Measurements from ENCODE around the gene TRMT11. TPM values are rescaled to one million over a fixed set of nuclear protein-coding genes. Genes with fewer than 3 reads are reported as not detected.

Gene TRMT11
- total and polyA plus RNA-seq, 9 of the 15 experiments (the other 6 are each of a cell fraction or from before 2014, with no cell fraction given): 38.8 to 88.0 (median 59.8) TPM

DNA sequence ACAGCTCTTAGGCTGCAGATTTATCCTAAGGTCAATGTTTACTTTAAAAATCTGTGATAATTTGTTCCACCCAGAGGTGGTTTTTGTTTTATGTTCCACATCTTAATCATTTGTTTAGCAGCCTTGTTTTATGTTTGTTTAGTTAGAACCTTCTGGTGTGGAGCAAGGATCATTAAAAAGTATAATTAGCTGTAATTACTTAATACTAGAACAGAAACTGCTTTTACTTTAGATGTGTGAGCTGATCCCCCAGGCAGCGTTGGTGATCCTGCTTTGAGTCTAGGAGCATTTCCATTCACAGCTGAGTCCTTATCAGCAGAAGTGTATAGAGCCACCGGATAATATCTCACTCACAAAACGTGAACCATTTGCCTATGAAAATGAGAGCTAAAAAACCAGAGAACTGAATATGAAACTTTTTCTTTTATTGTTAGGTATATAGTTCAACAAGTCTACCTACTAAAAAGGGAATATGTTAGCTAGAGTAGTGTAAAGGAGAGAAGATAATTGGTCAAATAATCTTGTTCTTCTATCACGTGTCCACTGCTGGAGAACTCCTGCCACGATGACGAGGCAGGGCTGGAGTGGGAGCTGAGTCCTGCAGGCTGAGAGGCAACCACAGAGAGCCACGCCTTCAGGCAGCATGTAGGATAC is 78.5 kb downstream of the TRMT11 start (continued):
- TF ChIP-seq, protein P1, sequence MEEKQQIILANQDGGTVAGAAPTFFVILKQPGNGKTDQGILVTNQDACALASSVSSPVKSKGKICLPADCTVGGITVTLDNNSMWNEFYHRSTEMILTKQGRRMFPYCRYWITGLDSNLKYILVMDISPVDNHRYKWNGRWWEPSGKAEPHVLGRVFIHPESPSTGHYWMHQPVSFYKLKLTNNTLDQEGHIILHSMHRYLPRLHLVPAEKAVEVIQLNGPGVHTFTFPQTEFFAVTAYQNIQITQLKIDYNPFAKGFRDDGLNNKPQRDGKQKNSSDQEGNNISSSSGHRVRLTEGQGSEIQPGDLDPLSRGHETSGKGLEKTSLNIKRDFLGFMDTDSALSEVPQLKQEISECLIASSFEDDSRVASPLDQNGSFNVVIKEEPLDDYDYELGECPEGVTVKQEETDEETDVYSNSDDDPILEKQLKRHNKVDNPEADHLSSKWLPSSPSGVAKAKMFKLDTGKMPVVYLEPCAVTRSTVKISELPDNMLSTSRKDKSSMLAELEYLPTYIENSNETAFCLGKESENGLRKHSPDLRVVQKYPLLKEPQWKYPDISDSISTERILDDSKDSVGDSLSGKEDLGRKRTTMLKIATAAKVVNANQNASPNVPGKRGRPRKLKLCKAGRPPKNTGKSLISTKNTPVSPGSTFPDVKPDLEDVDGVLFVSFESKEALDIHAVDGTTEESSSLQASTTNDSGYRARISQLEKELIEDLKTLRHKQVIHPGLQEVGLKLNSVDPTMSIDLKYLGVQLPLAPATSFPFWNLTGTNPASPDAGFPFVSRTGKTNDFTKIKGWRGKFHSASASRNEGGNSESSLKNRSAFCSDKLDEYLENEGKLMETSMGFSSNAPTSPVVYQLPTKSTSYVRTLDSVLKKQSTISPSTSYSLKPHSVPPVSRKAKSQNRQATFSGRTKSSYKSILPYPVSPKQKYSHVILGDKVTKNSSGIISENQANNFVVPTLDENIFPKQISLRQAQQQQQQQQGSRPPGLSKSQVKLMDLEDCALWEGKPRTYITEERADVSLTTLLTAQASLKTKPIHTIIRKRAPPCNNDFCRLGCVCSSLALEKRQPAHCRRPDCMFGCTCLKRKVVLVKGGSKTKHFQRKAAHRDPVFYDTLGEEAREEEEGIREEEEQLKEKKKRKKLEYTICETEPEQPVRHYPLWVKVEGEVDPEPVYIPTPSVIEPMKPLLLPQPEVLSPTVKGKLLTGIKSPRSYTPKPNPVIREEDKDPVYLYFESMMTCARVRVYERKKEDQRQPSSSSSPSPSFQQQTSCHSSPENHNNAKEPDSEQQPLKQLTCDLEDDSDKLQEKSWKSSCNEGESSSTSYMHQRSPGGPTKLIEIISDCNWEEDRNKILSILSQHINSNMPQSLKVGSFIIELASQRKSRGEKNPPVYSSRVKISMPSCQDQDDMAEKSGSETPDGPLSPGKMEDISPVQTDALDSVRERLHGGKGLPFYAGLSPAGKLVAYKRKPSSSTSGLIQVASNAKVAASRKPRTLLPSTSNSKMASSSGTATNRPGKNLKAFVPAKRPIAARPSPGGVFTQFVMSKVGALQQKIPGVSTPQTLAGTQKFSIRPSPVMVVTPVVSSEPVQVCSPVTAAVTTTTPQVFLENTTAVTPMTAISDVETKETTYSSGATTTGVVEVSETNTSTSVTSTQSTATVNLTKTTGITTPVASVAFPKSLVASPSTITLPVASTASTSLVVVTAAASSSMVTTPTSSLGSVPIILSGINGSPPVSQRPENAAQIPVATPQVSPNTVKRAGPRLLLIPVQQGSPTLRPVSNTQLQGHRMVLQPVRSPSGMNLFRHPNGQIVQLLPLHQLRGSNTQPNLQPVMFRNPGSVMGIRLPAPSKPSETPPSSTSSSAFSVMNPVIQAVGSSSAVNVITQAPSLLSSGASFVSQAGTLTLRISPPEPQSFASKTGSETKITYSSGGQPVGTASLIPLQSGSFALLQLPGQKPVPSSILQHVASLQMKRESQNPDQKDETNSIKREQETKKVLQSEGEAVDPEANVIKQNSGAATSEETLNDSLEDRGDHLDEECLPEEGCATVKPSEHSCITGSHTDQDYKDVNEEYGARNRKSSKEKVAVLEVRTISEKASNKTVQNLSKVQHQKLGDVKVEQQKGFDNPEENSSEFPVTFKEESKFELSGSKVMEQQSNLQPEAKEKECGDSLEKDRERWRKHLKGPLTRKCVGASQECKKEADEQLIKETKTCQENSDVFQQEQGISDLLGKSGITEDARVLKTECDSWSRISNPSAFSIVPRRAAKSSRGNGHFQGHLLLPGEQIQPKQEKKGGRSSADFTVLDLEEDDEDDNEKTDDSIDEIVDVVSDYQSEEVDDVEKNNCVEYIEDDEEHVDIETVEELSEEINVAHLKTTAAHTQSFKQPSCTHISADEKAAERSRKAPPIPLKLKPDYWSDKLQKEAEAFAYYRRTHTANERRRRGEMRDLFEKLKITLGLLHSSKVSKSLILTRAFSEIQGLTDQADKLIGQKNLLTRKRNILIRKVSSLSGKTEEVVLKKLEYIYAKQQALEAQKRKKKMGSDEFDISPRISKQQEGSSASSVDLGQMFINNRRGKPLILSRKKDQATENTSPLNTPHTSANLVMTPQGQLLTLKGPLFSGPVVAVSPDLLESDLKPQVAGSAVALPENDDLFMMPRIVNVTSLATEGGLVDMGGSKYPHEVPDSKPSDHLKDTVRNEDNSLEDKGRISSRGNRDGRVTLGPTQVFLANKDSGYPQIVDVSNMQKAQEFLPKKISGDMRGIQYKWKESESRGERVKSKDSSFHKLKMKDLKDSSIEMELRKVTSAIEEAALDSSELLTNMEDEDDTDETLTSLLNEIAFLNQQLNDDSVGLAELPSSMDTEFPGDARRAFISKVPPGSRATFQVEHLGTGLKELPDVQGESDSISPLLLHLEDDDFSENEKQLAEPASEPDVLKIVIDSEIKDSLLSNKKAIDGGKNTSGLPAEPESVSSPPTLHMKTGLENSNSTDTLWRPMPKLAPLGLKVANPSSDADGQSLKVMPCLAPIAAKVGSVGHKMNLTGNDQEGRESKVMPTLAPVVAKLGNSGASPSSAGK (IDR thresholded peaks at IDR 0.05): peak; percentile 79
- TF ChIP-seq, protein P2, sequence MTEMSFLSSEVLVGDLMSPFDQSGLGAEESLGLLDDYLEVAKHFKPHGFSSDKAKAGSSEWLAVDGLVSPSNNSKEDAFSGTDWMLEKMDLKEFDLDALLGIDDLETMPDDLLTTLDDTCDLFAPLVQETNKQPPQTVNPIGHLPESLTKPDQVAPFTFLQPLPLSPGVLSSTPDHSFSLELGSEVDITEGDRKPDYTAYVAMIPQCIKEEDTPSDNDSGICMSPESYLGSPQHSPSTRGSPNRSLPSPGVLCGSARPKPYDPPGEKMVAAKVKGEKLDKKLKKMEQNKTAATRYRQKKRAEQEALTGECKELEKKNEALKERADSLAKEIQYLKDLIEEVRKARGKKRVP (CRISPR knock-in tag; IDR thresholded peaks at IDR 0.05): no peak
- TF ChIP-seq RBFOX2 (IDR thresholded peaks at IDR 0.05; ENCODE audit: low read depth, low read length) (no peak), ZSCAN29 (IDR thresholded peaks at IDR 0.05) (no peak), C11orf30 (IDR thresholded peaks at IDR 0.05; ENCODE audit: low read depth) (peak; percentile 54; the same call in 1 of the 2 replicates), SMARCC2 (IDR thresholded peaks at IDR 0.05; ENCODE audit: low read depth) (0 out of 2 replicates have a peak, but pooled peaks have one; percentile 19), NFYB (IDR thresholded peaks at IDR 0.05; ENCODE audit: extremely low read depth, insufficient read length) (no peak)
- TF ChIP-seq, protein P3, sequence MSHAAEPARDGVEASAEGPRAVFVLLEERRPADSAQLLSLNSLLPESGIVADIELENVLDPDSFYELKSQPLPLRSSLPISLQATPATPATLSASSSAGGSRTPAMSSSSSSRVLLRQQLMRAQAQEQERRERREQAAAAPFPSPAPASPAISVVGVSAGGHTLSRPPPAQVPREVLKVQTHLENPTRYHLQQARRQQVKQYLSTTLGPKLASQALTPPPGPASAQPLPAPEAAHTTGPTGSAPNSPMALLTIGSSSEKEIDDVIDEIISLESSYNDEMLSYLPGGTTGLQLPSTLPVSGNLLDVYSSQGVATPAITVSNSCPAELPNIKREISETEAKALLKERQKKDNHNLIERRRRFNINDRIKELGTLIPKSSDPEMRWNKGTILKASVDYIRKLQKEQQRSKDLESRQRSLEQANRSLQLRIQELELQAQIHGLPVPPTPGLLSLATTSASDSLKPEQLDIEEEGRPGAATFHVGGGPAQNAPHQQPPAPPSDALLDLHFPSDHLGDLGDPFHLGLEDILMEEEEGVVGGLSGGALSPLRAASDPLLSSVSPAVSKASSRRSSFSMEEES (CRISPR knock-in tag; IDR thresholded peaks at IDR 0.05): peak; percentile 48

Measured in K562 (cell line).